HG02884 (cell line): Measurements from ENCODE around the gene PITPNC1.
A peak's percentile ranks its signal among the peaks of the same experiment; 100 is the strongest.
"Not testable (repeated sequence)": the region's sequence is repeated elsewhere in the genome, so short reads cannot be mapped to it uniquely, and the experiment has no call there.

Experiments
- ATAC-seq: cut with Tn5 transposase; IDR thresholded peaks from one replicate; pipeline ENCODE4 v1.9.1; 2021; ENCODE audit warnings: mild to moderate bottlenecking, moderate library complexity; ENCODE audit not compliant: unreplicated experiment

PITPNC1 gene

DNA sequence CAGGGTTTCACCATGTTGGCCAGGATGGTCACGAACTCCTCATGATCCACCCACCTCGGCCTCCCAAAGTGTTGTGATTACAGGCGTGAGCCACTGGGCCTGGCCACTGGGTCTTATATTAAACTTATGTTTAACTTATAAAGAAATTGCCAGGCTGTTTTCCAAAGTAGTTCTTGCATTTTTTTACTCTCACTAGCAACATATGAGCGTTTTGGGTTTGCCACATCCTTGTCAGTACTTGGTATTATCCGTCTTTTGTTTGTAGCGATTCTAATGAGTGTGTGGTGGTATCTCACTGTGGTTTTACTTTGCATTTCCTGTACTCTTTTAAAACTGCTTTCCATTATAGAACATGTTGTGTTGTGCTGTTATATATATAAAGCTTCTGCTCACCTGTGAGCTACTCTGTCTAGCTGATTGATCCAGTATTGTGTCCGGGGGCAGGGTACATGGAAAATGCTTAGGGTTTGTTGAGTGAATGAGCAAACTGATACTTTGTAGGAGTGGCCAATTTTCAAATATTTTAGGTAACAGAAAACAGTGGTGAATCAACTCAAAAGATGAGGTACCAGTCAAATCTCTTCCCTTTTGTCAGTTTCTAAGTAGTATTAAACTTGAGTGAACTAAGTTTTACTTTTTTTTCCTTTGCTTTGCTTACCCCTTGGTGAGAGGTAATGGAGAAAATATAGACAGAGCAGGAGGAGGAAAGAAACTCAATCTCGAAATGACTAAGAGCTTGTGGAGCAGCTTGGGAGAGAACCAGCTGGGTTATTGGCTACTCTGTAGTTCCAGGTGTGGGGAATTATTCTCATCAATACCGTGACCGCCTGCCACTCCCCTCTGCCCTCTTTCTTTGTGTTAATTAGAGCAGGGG is 75.8 kb downstream of the PITPNC1 start:
- no peak for ATAC-seq

DNA sequence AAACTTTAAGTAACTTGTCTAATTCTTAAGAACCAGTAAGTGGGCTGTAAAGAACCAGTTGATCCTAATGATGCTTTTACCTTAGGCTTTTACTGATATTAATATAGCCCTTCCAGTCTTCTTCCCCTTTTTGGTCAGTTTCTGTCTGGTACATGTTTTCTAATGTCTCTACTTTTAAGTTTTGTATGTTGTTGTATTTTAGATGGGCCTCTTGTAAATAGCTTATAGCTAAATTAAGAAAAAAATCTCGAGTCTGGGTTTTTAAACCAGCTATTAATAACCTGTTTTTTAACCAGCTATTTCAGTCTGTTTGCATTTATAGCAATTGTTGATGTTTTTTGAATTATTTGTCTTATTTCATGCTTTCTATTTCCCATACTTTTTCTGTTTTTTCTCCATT is 79.0 kb downstream of the PITPNC1 start:
- no peak for ATAC-seq

DNA sequence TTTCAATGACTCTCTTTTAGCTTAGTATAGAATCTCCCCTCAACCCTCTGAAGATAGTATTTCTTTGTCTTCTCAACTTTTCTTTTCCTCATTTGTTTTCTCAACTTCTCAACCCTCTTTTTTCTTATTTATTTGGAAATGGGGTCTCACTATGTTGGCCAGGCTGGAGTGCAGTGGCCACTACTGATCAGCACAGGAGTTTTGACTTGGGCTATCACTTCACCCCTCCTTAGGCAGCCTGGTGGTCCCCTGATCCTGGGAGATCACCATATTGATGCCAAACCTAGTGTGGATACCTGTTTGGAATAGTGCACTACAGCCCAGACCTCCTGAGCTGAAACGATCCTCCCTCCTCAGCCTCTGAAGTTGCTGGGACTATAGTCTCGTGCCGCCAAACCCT is 79.8 kb downstream of the PITPNC1 start:
- ATAC-seq, result no peak

DNA sequence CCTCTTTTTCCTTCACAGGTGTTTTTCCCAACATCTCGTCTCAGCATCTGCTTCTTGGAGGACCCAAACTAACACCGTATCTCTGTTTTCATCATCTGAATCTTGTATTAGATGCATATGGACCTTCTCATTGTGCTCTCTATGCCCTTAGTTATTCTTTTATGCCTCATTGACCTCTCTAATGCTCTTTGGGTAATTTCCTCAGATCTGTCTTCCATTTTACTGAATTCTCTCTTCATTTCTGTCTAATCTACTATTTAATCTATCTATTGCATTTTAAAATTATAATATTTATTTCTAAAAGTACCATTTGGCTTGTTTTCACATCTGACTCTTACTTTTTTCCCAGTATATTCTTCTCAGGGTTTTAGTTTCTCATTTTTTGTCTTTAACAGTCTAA is 81.1 kb downstream of the PITPNC1 start:
- no peak for ATAC-seq

DNA sequence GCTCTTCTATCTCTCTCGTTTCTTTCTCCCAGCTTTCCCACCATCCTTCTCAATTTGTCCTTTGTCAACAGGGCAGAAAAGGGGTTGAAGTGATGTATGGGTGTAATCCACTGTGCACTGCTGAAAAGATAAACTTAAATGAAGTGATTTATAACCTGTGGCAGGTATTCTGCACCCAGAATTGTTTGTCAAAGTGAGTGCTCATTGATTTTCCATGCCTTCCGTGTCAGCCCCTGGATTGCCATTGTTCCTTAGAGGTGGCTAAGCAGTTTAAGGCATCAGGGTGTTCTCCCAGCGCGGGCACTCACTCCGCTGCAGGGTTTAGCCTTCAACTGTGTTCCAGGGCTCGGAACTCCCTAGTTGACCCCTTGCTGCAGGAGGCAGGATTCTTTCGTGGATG is 82.9 kb downstream of the PITPNC1 start:
- ATAC-seq, result no peak

DNA sequence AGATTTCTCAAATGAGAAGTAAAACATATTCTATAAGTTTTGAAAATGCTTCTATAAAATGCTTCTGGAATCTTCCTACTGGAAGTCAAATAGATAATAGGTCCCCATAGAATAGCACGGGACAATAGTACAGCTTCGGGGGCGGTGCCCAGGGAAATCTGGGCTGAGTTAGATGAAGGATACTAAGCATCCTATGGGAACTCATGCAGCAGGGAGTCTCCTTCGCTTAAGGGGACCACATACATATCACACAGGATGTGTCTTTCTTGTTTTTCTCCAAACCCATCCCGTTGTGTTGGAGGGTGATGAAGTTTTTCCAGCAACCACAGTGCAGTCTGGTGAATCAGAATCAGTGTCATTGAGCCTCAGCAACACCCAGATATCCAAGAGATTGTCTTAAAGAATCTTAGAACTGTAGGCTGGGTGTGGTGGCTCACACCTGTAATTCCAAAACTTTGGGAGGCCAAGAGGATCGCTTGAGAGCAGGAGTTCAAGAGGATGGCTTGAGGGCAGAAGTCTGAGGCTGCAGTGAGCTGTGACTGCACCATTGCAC is 84.2 kb downstream of the PITPNC1 start:
- no peak for ATAC-seq

DNA sequence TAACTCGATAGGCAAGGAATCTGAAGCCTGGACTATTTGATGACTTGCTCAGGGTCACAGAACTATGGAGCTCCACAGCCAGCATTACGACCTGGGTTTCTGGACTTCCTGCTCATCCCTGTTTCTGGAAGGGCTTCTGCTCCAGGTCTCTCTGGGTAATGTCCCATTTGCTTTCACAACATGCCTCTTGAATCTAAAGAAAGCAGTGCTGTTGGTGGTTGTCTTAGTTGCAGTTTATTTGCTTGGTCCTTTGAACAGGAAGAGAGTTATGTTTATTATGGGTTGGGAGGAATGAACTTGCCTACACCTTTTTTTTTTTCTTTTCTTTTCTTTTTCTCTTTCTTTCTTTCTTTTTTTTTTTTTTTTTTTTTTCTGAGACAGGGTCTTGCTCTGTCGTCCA is 84.8 kb downstream of the PITPNC1 start:
- no peak for ATAC-seq

DNA sequence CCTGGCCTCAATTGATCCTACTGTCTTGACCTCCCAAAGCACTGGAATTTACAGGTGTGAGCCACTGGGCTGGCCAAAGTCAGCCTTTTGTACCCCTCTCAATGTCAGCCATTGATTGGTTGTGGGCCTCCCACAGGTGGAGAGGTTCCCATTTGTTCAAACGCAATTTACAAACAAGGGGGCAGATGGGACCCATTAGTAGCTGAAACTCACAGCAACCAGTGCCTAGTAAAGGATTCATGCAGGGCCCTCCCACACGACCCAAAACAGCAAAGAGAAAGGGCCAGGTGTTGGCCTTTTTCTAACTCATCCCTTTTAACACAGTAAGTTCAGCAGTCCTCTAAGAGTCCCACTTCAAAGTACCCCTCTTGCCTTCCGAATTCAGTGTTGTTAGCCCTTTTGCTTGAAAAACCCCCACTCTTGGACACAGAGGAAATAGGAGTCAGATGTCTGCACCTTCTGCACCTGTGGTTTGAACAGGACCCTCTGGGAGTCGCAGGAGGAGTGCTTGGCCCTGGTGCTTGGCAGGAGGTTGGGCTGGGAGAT is 89.2 kb downstream of the PITPNC1 start:
- no peak for ATAC-seq

DNA sequence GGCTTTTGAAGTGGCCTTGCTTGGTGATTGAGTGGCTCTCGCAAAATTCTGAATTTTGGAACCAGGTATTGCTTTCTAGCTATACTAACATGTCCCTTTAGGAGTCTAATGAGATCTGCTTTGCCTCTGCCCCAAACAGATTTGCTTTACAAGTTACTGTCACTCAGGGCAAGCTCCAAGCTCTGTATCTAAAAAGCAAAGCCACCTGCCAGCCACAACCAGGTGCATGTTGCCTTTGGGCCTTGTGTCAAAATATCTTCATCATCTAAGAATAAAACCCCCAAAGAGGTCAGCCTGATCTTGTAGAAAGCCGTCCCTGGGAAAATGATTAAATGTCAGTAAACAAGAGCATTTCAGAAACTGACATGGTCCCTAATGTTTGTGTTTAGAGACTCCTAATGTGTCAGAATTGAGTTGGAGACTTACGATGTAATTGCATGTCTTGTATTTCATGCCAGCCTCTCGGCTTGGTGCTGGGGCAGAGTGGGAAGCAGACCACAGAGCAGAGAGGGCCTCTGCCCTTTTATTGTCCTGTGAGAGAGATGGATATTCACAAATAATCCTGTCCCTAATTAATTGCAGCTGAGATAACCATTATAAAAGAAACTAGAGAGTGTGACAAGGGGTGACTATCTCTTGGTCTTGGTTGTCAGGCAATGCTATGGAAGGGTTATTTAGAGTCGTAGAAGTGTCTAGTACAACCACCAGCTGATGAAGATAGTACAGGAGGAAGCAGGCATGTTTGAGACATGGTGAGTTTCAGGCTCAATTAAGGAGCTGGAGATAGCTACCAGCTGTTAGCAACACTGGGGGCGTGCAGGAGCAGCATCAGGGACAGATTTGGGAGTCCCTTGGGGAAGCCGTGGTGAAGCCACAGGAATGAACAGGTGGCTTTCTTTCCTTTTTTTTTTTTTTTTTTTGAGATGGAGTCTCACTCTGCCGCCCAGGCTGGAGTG is 90.7 kb downstream of the PITPNC1 start:
- ATAC-seq, result no peak

DNA sequence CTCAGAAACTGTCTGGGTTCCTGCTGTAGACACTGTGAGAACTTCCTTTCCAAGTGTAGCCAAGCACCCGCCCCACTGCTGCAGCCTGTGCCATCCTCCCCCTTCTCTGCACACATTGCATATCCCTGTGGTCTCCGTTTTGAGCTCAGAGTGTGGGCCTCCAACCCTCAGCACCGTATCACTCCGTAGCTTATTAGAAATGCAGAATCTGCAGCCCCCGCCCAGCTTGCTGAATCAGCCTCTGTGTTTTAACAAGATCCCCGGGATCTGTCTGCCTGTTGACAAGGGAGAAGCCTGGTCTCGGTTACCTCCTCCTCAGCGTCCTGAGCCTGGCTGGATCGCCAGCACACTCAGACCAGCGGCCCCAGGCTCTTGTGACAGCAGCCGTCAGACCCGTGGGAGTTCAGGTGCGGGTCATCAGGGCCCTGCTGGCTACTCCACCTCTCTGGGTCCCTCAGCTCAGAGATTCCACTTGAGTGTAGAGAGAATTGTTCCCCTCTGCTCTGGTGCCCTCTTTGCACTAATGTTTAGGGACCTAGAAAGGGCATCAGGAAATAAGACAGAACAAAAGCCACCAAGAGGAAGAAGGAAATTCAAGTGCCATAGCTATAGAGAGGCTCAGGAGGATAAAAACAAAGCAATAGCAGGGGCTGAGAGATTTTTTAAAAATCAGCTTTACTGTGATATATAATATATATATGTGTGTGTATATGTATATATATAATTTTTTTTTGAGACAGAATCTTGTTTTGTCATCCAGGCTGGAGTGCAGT is 92.3 kb downstream of the PITPNC1 start:
- no peak for ATAC-seq

DNA sequence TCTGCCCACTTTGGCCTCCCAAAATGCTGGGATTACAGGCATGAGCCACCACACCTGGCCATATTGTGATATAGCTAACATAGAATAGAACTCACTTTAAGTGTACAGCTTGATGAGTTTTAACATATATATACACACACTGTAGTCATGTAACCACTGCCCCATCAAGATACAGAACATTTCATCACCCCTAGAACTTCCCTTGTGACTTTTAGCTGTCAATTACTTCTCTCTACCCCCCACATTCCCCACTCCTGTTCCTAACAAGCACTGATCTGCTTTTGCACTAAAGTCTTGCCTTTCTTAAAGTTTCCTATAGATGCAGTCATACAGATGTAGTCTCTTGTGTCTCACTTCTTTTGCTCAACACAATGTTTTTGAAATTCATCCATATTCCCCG is 93.1 kb downstream of the PITPNC1 start:
- ATAC-seq, result no peak

DNA sequence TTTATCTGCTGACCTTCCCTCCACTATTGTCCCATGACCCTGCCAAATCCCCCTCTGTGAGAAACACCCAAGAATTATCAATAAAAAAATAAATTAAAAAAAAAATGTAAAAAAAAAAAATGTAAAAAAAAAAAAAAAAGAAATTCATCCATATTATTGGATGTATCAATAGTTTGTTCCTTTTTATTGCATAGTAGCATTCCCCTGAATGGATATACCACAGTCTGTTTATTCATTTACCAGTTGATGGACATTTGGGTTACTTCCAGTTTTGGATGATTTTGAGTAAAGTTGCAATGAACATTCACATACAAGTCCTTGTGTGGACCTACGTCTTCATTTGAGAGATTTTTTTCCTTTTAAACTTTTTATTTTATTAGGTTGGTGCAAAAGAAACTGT is 94.0 kb downstream of the PITPNC1 start:
- no peak for ATAC-seq

DNA sequence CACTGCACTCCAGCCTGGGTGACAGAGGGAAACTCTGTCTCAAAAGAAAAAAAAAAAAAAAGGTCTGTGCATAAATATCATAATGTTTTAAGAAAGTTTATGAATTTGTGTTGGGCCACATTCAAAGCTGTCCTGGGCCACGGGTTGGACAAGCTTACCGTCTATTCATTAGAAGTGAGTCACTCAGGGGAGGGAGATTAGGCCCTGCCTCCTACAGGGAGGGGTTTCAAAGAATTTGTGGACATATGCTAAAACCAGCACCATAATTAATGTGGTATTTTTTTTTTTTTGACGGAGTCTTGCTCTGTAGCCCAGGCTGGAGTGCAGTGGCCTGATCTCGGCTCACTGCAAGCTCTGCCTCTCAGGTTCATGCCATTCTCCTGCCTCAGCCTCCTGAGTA is 95.5 kb downstream of the PITPNC1 start:
- ATAC-seq, result not testable (repeated sequence)

DNA sequence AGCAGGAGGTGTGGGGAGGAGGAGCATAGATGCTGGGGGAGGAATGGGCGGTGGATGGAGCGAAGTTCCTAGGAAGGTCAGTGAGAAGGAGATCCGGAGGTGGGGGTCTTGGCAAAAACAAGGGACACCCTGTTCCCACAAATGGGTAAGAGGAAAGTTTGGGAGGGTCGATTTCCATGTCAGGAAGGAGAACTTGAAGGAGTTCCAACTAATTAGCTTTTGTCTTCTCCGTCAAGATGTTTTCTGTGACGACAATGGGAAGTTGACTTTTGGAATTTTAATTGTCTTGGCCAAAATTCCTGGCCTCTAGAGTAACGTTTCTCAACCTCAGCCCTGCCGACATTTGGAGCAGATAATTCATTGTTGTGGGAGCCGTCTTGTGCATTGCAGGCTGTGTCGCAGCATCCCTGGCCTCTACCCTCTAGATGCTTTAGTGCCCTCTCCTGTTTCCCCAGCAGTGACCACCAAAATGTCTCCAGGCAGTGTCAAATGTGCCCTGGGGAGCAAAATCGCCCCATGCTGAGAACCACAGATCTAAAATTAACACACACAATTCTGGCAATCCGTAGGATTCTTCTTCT is 97.1 kb downstream of the PITPNC1 start:
- ATAC-seq, result no peak

DNA sequence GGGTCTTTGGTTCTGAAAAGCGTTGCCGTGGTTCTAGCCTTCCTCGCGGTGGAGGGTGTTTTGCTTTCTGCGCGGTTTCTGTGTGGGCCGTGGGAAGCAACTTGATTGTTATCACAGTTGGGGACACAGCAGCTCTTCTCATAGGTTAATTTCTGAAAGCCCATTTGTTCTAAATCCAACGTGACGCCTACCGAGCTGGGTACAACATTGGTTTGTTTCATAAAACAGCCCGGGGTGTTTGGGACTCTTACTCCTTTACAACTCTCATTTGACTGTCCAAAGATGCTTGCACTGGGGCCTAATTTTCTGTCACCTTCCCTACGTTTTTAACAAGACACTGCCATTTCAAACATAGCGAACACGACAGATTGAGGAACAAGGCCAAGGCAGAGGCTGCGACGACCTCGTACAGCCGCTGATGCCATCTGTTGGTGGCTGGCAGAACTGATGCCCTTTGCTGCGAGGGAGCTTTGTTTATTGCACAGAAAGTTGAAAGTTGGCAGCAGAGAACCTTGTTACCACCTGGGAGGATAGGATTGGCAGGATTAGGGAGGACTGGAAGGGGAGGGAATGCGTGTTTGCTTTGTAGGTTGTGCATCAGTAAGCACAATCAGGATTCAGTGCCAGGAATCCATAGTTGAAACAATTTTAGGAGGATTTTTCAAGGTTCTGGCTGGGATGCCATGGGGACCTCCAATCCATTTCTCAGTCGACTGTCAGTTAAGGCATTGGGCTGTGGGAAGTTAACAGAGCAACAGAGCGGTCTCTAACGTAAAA is 98.3 kb downstream of the PITPNC1 start:
- peak; percentile 57 for ATAC-seq

DNA sequence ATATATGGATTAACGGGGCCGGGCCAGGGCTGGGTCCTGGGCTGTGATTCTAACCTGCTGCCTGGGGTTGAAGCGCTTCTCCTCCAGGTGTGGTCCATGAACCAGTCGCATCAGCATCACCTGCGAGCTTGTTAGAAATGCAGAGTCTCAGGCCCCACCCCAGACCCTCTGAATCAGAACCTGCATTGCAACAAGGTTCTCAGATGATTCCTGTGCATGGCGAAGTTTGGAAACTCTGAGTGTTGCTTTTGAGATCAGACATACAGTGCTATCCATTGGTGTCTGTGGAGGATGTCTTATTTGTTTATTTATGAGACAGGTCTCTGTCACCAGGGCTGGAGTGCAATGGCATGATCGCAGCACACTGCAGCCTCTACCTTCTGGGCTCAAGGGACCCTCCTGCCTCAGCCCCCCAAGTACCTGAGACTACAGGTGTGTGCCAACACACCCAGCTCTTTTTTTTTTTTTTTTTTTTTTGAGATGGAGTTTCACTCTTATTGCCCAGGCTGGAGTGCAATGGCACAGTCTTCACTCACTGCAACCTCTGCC is 99.8 kb downstream of the PITPNC1 start:
- no peak for ATAC-seq

DNA sequence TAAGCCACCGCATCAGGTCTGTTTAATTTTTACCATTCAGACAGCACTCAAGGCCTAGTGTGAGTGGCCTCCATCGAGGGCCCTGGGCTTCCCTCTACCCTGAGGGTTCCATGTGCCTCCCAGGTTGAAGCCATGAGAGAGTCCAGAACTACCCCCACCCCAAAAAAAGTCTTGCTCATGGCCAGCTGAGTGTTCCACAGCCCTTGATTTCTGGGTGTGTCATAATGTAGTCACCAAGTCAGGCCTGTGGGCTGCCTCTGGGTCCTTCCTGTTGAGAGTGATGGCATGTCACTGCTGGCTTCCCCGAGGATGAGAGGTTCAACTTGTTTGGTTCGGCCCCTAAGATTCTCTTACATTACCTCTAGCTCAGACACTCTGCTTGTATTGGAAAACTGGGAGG is 100.6 kb downstream of the PITPNC1 start:
- ATAC-seq, result no peak

DNA sequence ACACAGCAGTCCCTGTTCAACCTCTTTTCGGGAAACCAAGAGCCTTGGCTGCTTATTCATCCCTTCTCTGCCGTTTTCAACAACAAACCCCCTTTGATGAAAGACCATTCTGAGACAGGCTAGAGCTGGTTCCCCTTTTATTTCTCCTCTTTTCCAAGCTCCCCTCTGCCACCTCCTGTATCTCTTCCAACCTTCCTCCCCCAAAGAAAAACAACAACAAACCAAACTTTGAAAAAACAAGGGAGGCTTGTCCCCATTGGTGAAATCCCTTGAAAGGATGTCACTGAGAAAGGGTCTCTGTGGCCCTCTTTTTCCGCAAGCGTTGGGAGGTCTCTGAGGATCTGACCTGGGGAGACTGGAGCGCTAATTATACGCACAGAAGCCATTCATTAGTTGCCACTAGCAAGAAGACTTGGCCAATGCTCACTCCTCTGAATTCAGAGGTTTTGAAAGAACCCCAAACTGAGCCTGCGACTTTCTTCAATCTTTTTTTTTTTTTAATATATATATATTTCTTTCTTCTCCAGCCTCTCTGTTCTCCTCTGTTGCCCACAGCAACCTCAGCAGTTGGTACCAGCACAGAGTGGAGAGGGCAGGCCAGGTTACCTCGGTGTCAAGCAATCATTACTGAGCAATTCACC is 101.4 kb downstream of the PITPNC1 start:
- ATAC-seq, result no peak

DNA sequence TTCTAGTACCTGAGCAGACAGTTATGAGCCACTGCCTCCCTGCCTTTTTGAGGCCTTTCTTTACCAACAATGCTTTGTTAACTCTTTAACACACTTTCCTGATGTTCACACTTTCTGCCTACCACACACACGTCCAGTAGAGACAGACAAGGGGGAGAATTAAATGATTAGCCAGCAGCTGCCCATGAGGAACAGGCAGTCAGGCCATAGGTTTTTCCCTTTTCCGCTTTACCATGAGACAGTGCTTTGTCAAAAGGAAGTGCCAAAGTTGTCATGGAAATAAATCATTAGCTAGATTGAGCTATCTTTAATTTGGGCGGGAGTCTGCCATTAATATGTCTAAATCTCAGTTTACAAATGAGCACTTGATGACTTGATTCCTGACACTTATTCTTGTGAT is 102.1 kb downstream of the PITPNC1 start:
- no peak for ATAC-seq
